Measurements from ENCODE around the gene RIGI.

DNA sequence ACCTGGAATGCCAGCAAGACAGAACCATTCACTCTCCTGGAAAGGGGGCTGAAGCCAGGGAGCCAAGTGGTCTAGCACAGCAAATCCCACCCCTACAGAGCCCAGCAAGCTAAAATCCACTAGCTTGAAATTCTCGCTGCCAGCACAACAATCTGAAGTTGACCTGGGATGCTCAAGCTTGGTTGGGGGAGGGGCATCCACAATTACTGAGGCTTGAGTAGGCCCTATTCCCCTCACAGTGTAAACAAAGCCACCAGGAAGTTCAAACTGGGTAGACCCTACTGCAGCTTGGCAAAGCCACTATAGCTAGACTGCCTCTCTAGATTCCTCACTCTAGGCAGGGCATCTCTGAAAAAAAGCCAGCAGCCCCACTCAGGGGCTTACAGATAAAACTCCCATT lies 17.3 kb downstream of the RIGI start:
- TF ChIP-seq, protein P1, sequence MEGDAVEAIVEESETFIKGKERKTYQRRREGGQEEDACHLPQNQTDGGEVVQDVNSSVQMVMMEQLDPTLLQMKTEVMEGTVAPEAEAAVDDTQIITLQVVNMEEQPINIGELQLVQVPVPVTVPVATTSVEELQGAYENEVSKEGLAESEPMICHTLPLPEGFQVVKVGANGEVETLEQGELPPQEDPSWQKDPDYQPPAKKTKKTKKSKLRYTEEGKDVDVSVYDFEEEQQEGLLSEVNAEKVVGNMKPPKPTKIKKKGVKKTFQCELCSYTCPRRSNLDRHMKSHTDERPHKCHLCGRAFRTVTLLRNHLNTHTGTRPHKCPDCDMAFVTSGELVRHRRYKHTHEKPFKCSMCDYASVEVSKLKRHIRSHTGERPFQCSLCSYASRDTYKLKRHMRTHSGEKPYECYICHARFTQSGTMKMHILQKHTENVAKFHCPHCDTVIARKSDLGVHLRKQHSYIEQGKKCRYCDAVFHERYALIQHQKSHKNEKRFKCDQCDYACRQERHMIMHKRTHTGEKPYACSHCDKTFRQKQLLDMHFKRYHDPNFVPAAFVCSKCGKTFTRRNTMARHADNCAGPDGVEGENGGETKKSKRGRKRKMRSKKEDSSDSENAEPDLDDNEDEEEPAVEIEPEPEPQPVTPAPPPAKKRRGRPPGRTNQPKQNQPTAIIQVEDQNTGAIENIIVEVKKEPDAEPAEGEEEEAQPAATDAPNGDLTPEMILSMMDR (conservative IDR thresholded peaks at IDR 0.05 in 1 of 2, IDR thresholded peaks at IDR 0.05 in 1 of 2; ENCODE audit: extremely low read depth in 1 of 2, insufficient read depth in 1 of 2, low read depth in 1 of 2, low read length in 2 of 2), result no peak
- no peak for TF ChIP-seq EZH2 (IDR thresholded peaks at IDR 0.05; ENCODE audit: borderline replicate concordance, low read length)

Data from mammary epithelial cell (primary cell).